Upper lobe of left lung (tissue), 4 donors: ENCODE results near the gene CXCL17.

Experiments
- CTCF ChIP-seq, 6 experiments: fragments of 450-650 bp in 4 of 6; fragments of 200-600 bp in 2 of 6; sonication (generic) in 2 of 6; IDR thresholded peaks; one replicate each; pipeline ENCODE4 v1.5.1; 2016 to 2019; ENCODE audit warnings: antibody characterized with exemption in 6 of 6
- EP300 ChIP-seq, 4 donors: sonication (generic); formaldehyde crosslinking; IDR thresholded peaks; one replicate each; pipeline ENCODE4 v1.5.1; 2017; ENCODE audit warnings: antibody characterized with exemption in 4 of 4, control low read depth in 2 of 4
- POLR2A ChIP-seq, 4 donors: fragments of 450-650 bp; IDR thresholded peaks; one replicate each; pipeline ENCODE4 v1.5.1; 2016 to 2017; ENCODE audit warnings: antibody characterized with exemption in 4 of 4, mild to moderate bottlenecking in 2 of 4
- POLR2AphosphoS5 ChIP-seq, 2 donors: sonication (generic); formaldehyde crosslinking; IDR thresholded peaks; one replicate each; pipeline ENCODE4 v1.5.1; 2017; ENCODE audit warnings: antibody characterized with exemption in 2 of 2

GRCh38 chr19:42487798-42488178, 45.0 kb upstream of the CXCL17 start:
- TF ChIP-seq CTCF (IDR thresholded peaks at IDR 0.05) = no peak
- TF ChIP-seq POLR2AphosphoS5 (IDR thresholded peaks at IDR 0.05) = no peak
- TF ChIP-seq POLR2A (IDR thresholded peaks at IDR 0.05) = no peak
- no peak for TF ChIP-seq EP300 (IDR thresholded peaks at IDR 0.05)
